NCI-H446 (cell line): Measurements from ENCODE around the gene CIAO3.

Experiments used
- DNase-seq, 2 experiments: peaks; one replicate each; lab custom pipeline; 2025; lab: John Stamatoyannopoulos, UW

CIAO3 gene

DNA sequence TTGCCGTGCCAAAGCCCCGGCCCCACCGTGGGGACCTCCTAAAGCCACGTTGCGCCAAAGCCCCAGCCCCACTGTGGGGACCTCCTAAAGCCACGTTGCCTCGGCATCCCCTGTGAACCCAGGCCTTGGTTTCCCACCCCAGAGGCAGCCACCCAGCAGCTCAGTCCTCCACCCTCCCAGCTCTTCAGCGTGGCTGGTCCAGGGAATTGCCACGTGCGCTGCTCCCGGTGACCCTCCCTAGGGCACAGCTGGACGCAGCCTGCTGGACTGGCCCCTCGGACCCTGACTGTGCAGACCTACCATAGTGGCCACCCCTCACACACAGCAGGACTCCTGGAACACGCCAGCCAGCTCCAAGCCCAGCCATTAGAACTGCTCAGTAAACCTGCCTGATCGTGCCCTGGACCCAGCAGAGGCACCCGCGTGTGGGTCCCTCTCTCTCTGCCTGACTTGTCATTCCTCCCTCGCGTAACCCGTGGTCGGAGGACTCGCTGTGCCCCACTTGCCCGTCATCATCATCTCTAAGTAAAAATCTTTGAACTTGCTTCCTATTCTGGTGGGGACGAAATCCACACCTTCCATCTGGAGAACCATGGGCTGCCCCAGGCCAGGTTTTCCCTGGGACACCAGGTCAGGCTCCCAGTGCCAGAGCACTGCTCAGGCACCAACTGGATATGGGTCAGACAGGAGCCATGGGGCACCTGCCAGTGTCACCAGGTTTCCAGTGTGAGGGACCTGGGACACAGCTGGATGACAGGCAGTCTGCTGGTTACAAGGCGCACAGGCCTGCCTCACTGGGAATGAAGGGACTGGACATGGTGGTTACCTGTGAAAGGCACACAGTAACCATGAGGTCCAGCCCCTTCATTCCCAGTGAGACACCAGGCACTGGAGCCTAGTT, 5.6 kb downstream of the CIAO3 start:
- no peak for DNase-seq

- DNase-seq = no peak
Observed at GRCh38 chr16:734208-734980, 6.4 kb downstream of the CIAO3 start.

DNA sequence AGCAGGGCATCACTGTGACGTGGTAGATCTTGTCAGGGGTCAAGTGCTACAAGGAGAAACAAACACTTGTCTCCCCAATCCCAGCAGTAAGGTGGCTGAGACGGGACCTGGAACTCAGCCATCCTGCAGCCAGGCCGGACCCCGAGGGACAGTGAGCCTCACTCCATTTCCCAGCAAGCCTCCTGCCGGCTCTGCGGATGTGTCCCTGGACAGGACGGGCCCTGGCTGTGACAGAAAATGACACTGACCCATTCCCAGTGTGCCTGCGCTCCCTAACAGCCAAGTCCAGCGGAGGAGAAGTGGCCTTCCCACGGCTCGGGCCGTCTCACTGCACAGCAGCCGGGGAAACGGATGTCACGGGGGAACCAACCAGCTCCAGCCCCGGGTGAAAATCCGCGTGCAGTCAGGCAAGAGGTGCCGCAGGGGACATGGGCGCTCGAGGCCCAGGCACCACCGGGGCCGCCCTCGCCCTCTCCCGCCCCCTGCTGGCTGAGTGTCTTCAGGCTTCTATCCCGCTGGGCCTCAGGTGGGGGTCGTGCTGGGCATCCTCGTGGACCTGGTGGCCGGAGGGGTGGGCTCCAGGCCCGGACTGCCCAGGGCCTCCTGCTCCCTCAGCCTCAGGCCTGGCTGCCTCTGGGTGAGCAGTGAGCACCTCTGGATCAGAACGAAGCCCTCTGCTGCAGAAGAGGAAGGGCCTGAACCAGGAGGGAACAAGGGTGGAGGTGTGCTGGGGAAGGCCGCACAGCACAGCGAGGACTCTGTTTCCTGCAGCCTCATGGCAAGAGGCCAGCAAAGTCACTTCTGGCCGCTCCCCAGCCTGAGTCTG, 7.2 kb downstream of the CIAO3 start:
- no peak for DNase-seq

DNA sequence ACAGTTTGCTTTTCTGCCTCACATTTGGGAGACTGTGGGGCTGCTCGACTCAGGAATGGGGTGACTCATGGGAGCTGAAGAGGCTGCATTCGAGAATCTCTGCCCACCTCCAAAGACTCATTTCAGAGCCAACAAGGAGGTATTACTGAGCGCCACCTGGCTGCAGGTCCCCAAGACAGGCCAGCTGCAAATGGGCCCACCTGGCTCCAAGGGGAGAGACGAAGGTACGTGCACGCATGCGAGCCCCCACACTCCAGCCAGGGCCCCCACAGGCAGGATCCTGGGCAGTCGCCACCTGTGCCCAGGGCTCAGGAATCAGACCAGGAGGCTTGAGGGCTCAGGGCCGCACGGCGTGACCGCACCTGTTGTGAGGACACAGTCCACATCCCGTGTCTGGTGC, 7.9 kb downstream of the CIAO3 start:
- no peak for DNase-seq

GRCh38 chr16:732332-732731, 8.5 kb downstream of the CIAO3 start:
- DNase-seq = no peak

- no peak for DNase-seq
Observed at GRCh38 chr16:730666-731509, 9.9 kb downstream of the CIAO3 start.

DNA sequence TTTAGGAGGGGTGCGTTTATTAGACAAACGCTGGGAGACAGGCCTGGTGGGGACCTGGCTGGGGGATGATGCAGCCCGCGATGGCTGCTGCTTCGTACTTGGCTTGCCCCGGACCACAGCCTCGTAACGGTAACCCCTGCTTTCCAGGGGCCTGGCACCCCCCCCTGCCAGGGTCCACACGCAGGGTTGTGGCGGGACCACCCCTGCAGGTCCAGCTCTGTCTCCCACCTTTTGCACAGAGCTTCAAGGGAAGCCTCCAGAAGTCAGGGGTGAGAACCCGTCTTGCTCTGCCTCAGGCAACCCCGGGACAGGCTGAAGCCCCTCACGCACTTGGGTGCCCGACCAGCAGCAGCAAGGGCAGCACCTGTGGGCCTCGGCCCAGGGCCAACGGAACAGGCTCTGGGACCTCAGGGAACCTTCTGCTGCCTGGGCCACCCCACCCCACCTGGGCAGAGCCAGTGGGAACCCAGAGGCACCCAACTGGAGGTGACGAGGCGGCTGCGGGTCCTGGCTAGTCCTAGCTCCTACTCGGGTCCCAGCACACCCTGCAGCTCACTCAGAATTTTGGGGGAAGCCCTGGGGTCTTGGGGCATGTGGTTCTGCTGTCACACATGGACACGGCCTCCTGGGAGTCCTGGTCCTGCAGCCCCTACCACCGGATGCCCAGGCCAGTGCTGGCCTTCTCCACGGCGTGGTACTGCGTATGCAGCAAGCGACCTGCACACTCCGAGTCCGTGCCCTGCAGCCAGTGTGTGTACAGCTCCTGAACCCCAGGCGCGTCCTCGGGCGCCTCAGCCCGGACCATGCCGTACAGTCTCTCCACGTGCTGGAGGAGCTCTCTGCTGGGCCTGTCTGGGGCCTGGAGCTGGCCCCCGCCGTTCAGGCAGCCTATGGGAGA, 10.8 kb downstream of the CIAO3 start:
- no peak for DNase-seq

DNA sequence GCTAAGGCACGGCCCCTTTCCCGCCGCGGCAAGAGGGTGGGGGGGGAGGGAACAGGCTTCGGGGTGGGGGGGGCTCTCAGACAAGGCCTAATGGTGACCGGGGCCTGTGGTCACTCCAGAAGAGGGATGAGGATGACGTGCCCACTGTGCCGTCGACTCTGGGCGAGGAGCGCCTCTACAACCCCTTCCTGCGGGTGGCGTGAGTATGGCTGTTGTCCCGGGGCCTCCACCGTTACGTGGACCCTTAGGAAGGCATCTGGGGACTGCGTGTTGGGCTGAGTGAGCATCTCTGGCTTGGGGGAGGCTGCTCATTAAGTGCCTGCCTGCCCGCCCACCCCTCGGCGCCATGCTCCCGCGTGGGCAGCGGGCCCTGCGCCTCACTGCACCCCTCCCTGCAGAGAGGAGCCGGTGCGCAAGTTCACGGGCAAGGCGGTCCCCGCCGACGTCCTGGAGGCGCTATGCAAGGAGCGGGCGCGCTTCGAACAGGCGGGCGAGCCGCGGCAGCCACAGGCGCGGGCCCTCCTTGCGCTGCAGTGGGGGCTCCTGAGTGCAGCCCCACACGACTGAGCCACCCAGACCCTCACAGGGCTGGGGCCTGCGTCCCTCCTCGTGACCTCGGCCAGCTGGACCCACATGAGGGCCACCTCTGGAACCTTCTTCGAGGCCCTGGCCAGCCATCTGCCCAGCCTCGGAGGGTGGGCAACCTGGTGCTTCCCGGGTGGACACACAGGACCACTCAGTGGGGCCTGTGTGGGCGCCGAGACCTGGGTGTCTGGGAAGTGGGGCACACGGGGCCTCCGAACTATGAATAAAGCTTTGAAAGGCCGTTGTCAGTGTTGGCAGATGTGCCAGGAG, 11.7 kb downstream of the CIAO3 start:
- DNase-seq = no peak

DNA sequence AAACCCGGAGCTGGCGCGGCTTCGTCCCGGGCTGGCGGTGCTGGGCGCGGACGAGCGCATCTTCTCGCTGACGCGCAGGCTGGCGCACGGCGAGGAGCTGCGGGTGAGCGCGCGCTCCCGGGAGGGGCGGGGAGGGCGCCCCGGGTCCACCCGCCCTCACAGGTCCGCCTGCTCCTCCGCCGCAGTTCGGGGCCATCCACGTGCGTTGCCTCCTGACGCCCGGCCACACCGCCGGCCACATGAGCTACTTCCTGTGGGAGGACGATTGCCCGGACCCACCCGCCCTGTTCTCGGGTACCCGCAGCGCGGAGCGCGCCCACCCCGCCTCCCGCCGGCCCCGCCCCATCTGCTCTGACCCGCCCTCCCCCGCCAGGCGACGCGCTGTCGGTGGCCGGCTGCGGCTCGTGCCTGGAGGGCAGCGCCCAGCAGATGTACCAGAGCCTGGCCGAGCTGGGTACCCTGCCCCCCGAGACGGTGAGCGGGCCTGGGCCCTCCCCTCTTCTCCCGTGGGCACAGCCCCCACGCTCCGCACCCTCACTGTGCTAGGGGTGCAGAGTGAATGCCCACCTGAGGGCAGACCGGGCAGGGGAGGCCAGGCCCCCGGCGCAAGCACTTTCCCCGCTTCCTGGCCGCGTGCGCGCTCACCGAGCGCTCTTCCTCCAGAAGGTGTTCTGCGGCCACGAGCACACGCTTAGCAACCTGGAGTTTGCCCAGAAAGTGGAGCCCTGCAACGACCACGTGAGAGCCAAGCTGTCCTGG, 12.5 kb downstream of the CIAO3 start:
- DNase-seq = peak in 1 of 2 experiments; percentile 64

- no peak for DNase-seq
Observed at GRCh38 chr16:727291-727977, 13.4 kb downstream of the CIAO3 start.

DNA sequence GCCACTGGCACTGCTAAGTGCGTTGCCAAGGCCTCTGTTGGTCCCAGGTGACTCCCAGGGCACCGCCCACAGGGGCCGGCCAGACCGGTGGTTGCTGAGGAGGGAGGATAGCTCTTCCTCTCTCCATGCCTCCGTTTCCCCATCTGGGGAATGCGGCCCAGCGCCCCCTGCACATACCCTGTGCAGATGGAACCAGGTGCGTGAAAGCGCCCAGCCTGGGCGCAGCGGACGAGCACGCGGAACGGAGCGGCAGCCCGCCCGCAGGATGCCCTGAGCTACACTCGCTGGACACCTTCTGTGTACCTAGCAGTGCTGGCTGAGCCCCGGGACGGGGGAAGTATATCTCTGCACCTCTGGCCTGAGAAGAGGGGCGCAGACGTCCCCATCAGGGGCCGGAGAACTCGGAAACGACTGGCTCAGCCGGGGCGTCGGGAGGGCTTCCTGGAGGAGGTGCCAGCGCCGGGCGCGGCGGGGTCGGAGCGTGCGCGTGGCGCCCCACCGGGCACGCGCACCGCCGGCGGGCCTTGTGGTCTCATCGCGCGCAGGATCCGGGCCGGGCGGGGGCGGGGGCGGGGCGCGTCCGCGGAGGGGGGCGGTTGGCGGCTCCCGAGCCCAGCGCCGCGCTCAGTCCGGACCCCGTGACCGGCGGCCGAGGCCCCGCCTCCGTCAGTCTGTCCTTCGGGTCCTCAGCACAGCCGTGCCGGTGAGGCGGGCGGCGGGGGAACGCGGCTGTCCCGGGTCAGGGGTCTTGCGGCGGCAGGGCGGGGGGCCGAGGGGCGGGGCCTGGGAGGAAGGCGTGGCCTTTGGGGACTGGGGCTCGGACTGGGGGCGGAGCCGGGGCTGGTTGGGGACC, 14.1 kb downstream of the CIAO3 start, which contains the start of the genes CCDC78 and HAGHL:
TSS of gene CCDC78 (minus strand) at position 6 of the 853 bp plus-strand sequence. CDS start 76 bp downstream, outside the sequence.
TSS of gene HAGHL (plus strand) at position 669 of the 853 bp plus-strand sequence. CDS start 404 bp downstream, outside the sequence.
- DNase-seq = peak in 1 of 2 experiments; percentile 47

GRCh38 chr16:726188-726437, 14.7 kb downstream of the CIAO3 start:
- DNase-seq = no peak

GRCh38 chr16:725463-726187, 15.2 kb downstream of the CIAO3 start:
- DNase-seq = no peak

GRCh38 chr16:725041-725376, 15.8 kb downstream of the CIAO3 start:
- DNase-seq = no peak

GRCh38 chr16:724188-725040, 16.4 kb downstream of the CIAO3 start:
- DNase-seq = no peak
